Mesenchymal stem cell (in vitro differentiated cells and primary cell): Measurements from ENCODE around the gene CXorf49B.
"Not testable (repeated sequence)": the region's sequence is repeated elsewhere in the genome, so short reads cannot be mapped to it uniquely, and the experiment has no call there.

ENCODE experiments used
- DNase-seq: peaks from one replicate; pipeline ENCODE4 v3.0.0-alpha.2; 2013
- H2AFZ ChIP-seq: one replicate; pipeline ENCODE4 v1.6.1; 2013; ENCODE audit warnings: low read depth, mild to moderate bottlenecking, control low read depth, inconsistent platforms, low read length, moderate library complexity
- H2AK5ac ChIP-seq: 2 replicates; pipeline ENCODE4 v1.6.1; 2013; ENCODE audit warnings: low read length, moderate library complexity, mild to moderate bottlenecking, inconsistent platforms; ENCODE audit not compliant: severe bottlenecking
- H2BK120ac ChIP-seq: one replicate; pipeline ENCODE4 v1.6.1; 2013; ENCODE audit warnings: low read depth, mild to moderate bottlenecking, inconsistent platforms, low read length, moderate library complexity
- H2BK12ac ChIP-seq, 2 experiments: one replicate each; pipeline ENCODE4 v1.6.1; 2013; ENCODE audit warnings: inconsistent platforms in 2 of 2, low read length in 2 of 2, mild to moderate bottlenecking in 2 of 2, moderate library complexity in 2 of 2, control low read depth in 1 of 2
- H2BK15ac ChIP-seq: one replicate; pipeline ENCODE4 v1.6.1; 2013; ENCODE audit warnings: mild to moderate bottlenecking, low read depth, inconsistent platforms; ENCODE audit not compliant: poor library complexity, severe bottlenecking
- H2BK5ac ChIP-seq: 2 replicates; pipeline ENCODE4 v1.6.1; 2013; ENCODE audit warnings: low read depth, mild to moderate bottlenecking, low read length, control low read depth, inconsistent platforms; ENCODE audit not compliant: poor library complexity, severe bottlenecking
- H3K14ac ChIP-seq, 2 experiments: one replicate each; pipeline ENCODE4 v1.6.1; 2013; ENCODE audit warnings: inconsistent platforms in 2 of 2, low read length in 2 of 2, control low read depth in 1 of 2, mild to moderate bottlenecking in 1 of 2, moderate library complexity in 1 of 2
- H3K18ac ChIP-seq, 2 experiments: one replicate each; pipeline ENCODE4 v1.6.1; 2013; ENCODE audit warnings: inconsistent platforms in 2 of 2, low read length in 2 of 2, control low read depth in 1 of 2, low read depth in 1 of 2, mild to moderate bottlenecking in 1 of 2
- H3K23ac ChIP-seq, 2 experiments: one replicate each; pipeline ENCODE4 v1.6.1; 2013; ENCODE audit warnings: inconsistent platforms in 2 of 2, low read length in 2 of 2, mild to moderate bottlenecking in 2 of 2, moderate library complexity in 2 of 2, control low read depth in 1 of 2
- H3K27ac ChIP-seq: 2 replicates; pipeline ENCODE4 v1.5.1; 2013; ENCODE audit warnings: mild to moderate bottlenecking, moderate library complexity, low read length, control low read depth, inconsistent platforms; ENCODE audit not compliant: poor library complexity, severe bottlenecking
- H3K27me3 ChIP-seq, 2 experiments: 2 replicates each; pipeline versions ENCODE4 v1.6.1 to v1.7.0; 2013; ENCODE audit warnings: low read length in 2 of 2, mild to moderate bottlenecking in 2 of 2, moderate library complexity in 2 of 2, control low read depth in 1 of 2, inconsistent platforms in 1 of 2; ENCODE audit not compliant: control insufficient read depth in 1 of 2, insufficient read depth in 1 of 2
- H3K36me3 ChIP-seq, 2 experiments: 2 replicates each; pipeline versions ENCODE4 v1.6.1 to v1.7.0; 2013; ENCODE audit warnings: low read length in 2 of 2, control low read depth in 1 of 2, inconsistent platforms in 1 of 2, low read depth in 1 of 2, mild to moderate bottlenecking in 1 of 2; ENCODE audit not compliant: insufficient read depth in 2 of 2, control insufficient read depth in 1 of 2
- H3K4ac ChIP-seq, 2 experiments: one replicate each; pipeline ENCODE4 v1.6.1; 2013; ENCODE audit warnings: inconsistent platforms in 2 of 2, low read length in 2 of 2, mild to moderate bottlenecking in 2 of 2, moderate library complexity in 2 of 2, control low read depth in 1 of 2, low read depth in 1 of 2
- H3K4me1 ChIP-seq: 2 replicates; pipeline ENCODE4 v1.6.1; 2013; ENCODE audit warnings: low read depth, low read length, control low read depth; ENCODE audit not compliant: control insufficient read depth, insufficient read depth
- H3K4me2 ChIP-seq: 2 replicates; pipeline ENCODE4 v1.6.1; 2013; ENCODE audit warnings: low read length, mild to moderate bottlenecking, inconsistent platforms; ENCODE audit not compliant: poor library complexity, severe bottlenecking
- H3K4me3 ChIP-seq, 2 experiments: 2 replicates each; pipeline versions ENCODE4 v1.5.1 to v1.7.0; 2013; ENCODE audit warnings: low read length in 2 of 2, mild to moderate bottlenecking in 2 of 2, control low read depth in 1 of 2, low read depth in 1 of 2; ENCODE audit not compliant: insufficient read depth in 1 of 2
- H3K79me1 ChIP-seq: replicated peaks from 2 replicates; pipeline ENCODE4 v1.6.1; 2013; ENCODE audit warnings: mild to moderate bottlenecking, control low read depth, low read length, inconsistent platforms; ENCODE audit not compliant: poor library complexity, severe bottlenecking
- H3K9ac ChIP-seq: 2 replicates; pipeline ENCODE4 v1.7.0; 2013; ENCODE audit warnings: mild to moderate bottlenecking, low read length, moderate library complexity
- H3K9me3 ChIP-seq: 2 replicates; pipeline ENCODE4 v1.7.0; 2013; ENCODE audit warnings: mild to moderate bottlenecking, low read length; ENCODE audit not compliant: control insufficient read depth
- H4K8ac ChIP-seq: one replicate; pipeline ENCODE4 v1.6.1; 2013; ENCODE audit warnings: inconsistent platforms, mild to moderate bottlenecking, low read length, moderate library complexity
- H4K91ac ChIP-seq: one replicate; pipeline ENCODE4 v1.6.1; 2013; ENCODE audit warnings: mild to moderate bottlenecking, low read length, inconsistent platforms
- WGBS: methylation state at CpG from one replicate; pipeline ENCODE4 v1.1.7; 2013; ENCODE audit warnings: mixed read lengths; 5-methylcytosine and 5-hydroxymethylcytosine counted together

Gene CXorf49B

GRCh38 chrX:71764832-71765231 lies 1.7 kb downstream of the CXorf49B start:
- not testable (repeated sequence) for H3K9me3 ChIP-seq, H3K27ac ChIP-seq, H3K36me3 ChIP-seq, H2AK5ac ChIP-seq, H3K4me2 ChIP-seq, H3K4me3 ChIP-seq, H3K9ac ChIP-seq, H3K79me1 ChIP-seq, H3K23ac ChIP-seq, H2BK15ac ChIP-seq, H3K4me1 ChIP-seq, H2BK5ac ChIP-seq, H3K14ac ChIP-seq, H3K27me3 ChIP-seq, DNase-seq, H3K4ac ChIP-seq, H3K18ac ChIP-seq, H4K8ac ChIP-seq, H2BK12ac ChIP-seq, H2BK120ac ChIP-seq, H2AFZ ChIP-seq, H4K91ac ChIP-seq
- no CpG with 5 or more reads among the region's 11 CpGs for WGBS

- not testable (repeated sequence) for H3K4me1 ChIP-seq, H3K9me3 ChIP-seq, DNase-seq, H2BK12ac ChIP-seq, H3K18ac ChIP-seq, H3K4ac ChIP-seq, H3K27ac ChIP-seq, H3K27me3 ChIP-seq, H3K23ac ChIP-seq, H3K9ac ChIP-seq, H2BK5ac ChIP-seq, H2BK120ac ChIP-seq, H3K14ac ChIP-seq, H3K79me1 ChIP-seq, H2AFZ ChIP-seq, H3K36me3 ChIP-seq, H2AK5ac ChIP-seq, H3K4me2 ChIP-seq, H4K8ac ChIP-seq, H3K4me3 ChIP-seq, H4K91ac ChIP-seq, H2BK15ac ChIP-seq
- WGBS, result no CpG with 5 or more reads among the region's 8 CpGs
These were observed 2.5 kb downstream of the CXorf49B start for GRCh38 chrX:71765613-71766012.

DNA sequence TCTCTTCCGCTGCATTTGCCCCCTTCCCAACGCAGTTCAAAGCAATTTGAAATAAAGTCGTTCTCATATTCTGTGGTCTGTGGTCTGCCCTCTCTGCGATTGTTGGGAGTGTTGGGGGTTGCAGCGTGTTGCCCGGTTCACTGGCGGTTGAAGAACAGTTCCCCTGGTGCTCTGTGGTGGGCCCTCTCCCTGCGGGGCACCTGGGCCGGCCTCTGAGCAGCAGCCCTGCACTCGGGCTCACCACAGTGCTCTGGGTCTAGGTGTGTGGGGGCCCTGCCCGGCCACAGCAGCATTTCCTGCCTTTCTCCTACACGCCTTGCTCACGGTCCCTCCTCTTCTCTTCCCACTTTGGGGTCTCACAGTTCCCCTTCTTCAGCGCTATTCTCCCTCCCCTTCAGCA lies 4.0 kb downstream of the CXorf49B start:
- not testable (repeated sequence) for H3K4ac ChIP-seq, H3K4me1 ChIP-seq, H2BK5ac ChIP-seq, H3K14ac ChIP-seq, DNase-seq, H3K18ac ChIP-seq, H3K23ac ChIP-seq, H2BK120ac ChIP-seq, H3K36me3 ChIP-seq, H4K8ac ChIP-seq, H3K4me3 ChIP-seq, H3K79me1 ChIP-seq, H2AK5ac ChIP-seq, H3K9me3 ChIP-seq, H2BK12ac ChIP-seq, H3K4me2 ChIP-seq, H2AFZ ChIP-seq, H3K27me3 ChIP-seq, H2BK15ac ChIP-seq, H3K27ac ChIP-seq, H4K91ac ChIP-seq, H3K9ac ChIP-seq
- WGBS, result no CpG with 5 or more reads among the region's 14 CpGs

DNA sequence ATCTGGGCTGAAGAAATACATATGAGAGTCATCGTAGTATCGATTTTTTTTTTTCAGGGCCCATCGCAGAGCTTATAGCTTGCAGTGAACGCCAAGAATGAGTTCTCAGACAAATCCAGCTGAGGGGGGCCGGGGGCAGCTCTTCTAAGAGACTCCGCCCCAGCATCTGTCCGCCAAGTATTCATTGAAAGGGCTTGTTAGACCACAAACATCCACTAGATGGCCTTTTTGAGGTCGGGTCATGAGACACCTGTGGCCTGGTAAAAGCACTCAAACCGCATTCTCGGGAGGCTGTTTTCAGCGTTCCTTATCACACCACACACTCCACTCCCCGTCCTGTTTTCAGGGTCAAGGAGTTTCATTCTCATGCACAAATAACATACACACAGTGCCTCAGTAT lies 15.2 kb downstream of the CXorf49B start:
- WGBS, result no CpG with 5 or more reads among the region's 12 CpGs
- not testable (repeated sequence) for H3K27me3 ChIP-seq, H4K8ac ChIP-seq, H3K4me1 ChIP-seq, H2AFZ ChIP-seq, H3K4ac ChIP-seq, H3K18ac ChIP-seq, H3K9me3 ChIP-seq, H2AK5ac ChIP-seq, H2BK12ac ChIP-seq, H2BK5ac ChIP-seq, H3K9ac ChIP-seq, H3K36me3 ChIP-seq, H3K27ac ChIP-seq, H3K4me2 ChIP-seq, H3K14ac ChIP-seq, DNase-seq, H2BK120ac ChIP-seq, H3K79me1 ChIP-seq, H3K23ac ChIP-seq, H3K4me3 ChIP-seq, H4K91ac ChIP-seq, H2BK15ac ChIP-seq
